ENCODE measurements around the gene COL4A2.
"Not testable (repeated sequence)": the region's sequence is repeated elsewhere in the genome, so short reads cannot be mapped to it uniquely, and the experiment has no call there.

Gene COL4A2

DNA sequence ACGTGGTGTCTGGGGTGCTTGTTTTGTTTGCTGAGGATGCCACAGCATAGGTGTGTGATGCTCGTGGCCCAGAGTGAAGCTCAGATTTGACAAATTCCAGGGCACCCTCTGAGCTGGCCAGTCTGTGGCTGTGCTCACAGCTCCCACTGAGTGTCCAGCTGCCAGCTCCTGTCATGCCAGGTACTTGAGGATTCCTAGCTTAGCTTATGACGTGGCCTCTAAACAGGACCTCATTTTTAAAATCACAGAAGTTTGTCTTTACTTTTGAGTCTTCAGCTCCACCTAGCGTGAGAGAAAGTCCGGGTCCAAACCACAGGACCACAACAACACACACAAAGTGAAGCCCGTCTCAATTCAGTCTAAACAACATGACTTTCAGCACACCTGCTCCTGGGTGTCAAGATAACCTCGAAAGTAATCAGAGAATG is 137.2 kb downstream of the COL4A2 start:
- peak; percentile 62 for DNase-seq

DNA sequence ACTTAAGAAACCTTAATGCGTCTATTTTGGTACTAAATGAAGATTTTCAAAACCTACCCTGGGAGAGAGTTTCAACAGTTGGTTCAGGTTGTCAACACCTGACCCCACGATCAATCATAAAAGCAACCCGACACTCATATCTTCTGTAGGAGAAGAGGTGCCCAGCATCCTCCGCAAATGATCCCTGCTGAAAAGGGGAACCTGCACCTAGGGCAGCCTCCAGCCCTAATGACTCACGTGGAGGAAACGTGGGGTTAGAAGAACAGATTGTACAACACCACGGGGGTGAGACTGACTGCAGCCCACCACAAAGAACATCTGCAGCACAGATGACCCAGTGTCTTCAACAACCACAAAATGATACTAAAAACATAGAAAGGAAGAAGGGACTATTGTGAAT is 138.1 kb downstream of the COL4A2 start:
- no peak for DNase-seq

DNA sequence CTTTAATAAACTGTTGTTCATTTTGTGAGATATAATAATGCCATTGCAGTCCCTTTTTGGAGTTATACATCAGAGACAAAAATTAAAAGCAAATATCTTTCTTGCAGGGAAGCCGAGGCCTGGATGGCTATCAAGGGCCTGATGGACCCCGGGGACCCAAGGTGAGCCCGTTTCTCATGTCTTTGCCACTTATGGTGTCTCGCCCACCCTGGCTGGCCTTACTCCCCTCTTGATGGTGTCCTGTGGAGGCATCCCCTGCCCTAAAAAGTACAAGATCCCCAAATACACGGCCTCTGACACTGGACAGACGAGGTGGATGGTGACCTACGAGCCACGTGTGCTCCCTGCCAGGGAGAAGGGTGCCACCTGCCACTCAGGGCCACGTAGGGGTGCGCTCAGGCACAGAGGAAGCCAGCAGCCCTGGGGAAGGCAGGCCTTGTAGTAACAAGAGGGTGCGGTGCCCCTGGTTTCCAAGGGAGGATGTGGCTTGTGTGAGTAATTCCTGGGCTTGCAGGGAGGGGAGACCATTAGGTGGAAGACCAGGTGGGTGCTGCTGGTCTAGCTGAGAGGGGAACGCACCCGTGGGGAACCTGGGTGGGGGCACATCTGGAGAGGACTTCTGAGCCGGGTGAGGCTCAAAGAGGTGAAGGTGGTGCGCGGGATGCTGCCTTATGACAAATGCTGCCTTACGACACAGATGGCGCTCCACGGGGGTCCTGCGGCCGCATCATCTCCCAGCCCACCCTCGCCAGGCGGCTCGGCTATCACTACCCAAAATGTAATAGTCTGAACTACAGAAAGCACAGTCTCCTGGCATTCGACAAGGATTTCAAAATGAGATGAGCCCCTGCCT is 138.9 kb downstream of the COL4A2 start:
- no peak for DNase-seq

DNA sequence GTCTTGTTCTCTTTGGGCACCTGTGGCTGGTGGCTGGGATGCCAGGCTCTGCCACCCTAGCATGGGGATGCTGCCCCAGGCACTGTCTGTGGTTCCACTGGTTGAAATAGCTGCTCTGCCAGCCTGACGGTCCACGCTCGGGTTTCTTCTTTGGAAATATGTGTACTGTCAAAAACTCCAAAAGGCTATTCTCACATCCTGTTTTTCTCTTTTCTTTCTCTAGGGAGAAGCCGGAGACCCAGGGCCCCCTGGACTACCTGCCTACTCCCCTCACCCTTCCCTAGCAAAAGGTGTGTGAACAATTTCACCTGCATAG is 139.4 kb downstream of the COL4A2 start:
- no peak for DNase-seq

DNA sequence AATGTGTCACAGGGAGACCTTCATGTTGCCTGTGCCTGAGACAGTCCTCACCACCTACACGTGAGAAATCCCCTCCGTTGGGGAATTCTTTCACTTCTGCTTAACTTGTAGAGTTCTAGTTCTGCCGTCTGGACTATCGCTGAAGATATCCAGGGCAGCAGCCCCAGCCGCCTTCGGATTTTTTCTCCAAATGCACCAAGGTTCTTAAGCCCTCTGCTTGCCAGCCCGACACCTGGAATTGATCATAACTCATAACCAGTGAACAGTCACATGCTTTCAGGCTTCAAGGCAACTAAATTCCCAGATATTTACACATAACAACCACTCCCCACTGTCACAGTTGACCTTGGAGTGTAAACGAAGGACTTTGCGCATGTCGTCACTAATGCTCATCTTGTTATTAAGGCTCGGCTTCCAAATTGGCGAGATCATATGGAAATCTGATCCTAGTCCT is 140.0 kb downstream of the COL4A2 start:
- no peak for DNase-seq

DNA sequence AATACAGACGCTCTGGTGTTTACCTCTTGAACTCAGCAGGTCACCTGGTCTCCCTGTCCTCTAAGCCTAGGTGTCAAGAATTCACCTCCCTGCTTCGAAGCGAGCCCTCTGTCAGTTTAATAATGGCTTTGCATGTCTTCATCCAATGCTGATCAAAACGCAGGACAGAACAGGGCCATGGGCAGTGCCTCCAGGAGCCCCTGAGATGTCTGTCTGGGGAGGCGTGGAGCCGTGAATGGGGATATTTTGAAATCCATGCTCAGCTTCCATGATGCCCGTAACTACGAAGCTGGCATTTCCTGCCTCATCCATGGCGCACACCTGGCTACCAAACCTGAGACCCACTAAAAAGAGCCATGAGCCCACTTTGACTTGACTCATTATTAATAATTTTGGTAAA is 140.7 kb downstream of the COL4A2 start:
- no peak for DNase-seq

DNA sequence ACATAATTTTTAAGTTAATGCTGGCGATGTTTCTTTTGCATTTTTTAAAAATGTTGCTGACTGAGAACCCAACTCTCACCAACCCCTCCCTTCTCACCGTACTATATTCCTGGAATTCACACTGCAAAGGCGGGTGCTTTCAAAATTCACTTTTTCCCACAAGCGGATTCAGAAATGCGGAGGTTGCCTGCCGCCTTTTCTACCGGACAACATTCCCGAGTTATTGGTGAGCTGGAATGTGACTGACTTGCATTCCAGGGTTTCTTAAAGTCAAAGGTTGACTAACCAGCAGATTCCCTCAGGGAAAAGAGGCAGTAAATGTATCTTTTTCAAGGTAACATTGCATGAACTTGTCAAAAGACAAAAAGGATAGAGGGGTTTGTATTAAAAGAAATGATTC is 141.1 kb downstream of the COL4A2 start:
- no peak for DNase-seq

DNA sequence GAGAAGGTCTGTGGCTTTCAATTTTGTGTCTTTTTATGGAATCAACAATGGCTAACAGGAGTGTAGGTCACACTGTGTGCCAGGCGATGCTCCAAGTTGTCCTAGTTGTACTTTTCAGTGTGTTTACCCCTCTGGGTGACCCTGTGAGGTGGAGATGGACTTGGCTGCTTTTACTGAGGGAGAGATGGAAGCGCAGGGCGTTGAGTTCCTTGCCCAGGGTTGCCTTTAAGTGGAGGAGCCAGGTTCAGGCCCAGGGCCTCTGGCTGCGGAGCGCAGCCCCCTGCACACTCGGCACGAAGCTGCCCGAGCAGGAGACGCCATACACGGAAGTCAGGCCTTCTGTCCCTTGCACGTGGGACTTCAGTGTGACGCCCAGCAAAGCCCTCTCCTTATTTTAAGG is 141.6 kb downstream of the COL4A2 start:
- DNase-seq = no peak

DNA sequence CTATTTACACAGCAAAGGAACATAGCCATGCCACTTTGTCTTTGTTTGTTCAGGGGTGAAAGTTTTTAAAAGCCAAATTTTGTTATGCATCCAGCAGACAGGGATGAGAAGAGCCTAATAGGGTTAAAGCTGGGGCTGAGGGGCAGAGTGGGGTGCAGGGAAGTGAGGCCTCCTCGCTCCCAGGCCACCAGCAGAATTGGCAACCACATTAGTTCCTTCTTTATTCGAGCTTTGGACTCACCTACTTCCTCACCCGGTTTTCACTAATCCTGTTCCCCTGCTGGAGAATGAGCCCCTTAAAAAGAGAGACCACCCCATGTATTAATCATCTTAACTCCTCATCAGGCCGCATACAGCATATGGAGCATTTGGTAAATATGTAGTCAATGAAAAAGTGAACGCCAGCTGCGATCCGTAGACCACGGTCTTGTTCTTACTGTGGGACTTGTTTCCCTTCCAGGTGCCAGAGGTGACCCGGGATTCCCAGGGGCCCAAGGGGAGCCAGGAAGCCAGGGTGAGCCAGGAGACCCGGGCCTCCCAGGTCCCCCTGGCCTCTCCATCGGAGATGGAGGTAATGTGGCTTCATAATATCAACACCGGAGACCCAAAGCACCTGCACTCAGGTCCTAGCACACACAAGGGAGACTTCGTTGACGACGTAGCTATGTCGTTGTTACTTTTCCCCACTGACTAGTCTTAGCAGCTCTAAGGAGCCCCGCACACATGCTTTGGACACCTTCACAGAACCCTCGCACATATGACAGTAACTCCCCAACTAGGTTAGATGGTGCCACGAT is 142.3 kb downstream of the COL4A2 start:
- no peak for DNase-seq

DNA sequence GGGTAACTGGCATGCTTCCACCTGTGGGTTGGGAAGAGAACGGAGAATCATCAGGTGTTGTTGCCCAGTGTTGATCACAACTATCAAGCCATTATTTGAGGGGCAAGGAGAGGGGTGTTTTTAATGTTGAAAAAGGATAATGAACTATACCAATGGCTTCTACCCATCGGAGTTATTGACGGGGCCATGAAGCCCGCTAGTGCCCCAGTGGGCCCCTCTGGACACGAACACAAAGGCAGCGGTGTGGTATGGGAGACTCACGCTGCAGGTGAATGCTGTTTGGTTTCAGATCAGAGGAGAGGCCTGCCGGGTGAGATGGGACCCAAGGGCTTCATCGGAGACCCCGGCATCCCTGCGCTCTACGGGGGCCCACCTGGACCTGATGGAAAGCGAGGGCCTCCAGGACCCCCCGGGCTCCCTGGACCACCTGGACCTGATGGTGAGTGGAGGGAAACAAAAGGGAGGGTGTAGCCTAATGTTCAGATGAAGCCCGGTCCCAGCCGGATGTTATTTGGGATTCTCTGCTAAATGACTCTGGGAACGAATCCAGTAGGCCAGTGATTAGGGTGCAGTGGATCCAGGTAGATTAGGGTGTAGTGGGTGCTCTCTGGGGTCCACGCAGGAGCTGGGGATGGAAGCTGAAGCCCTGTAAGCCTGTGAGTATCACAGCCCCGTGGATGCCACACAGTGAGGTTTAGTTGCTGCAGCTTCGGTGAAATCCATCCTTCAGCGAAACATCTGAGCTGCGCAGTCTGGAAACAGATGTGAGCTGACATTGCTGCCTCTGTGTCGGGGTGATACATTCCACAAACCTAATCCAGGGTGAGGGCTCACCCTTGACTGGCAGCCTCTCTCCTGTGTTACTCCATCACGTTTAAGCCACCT is 143.2 kb downstream of the COL4A2 start:
- DNase-seq = no peak

DNA sequence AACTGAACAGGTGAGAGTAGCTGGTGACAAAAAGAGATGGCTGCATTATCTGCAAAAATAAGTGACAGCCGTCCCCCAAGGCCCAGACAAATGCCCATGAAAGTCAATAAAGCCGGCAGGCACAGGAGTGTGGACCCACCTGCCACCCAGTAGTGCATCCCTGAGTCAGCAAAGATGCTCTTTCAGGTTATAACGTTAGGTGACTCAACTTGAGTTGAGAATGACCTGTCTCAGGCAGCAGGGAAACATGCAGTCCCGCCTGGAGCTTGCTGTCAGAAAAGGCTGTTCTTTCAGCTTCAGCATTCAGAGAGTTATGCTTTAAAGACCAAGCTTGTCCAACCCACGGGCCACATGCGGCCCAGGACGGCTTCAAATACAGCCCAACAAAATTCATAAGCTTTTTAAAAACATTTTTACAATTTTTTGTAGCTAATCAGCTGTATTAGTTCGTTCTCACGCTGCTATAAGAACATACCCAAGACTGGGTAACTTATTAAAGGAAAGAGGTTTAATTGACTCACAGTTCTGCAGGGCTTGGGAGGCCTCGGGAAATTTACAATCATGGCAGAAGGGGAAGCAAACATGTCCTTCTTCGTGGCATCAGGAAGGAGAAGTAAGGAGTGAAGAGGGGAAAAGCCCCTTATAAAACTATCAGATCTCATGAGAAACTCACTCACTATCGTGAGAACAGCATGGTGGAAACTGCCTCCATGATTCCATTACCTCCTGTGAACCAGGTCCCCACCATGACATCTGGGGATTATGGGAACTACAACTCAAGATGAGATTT is 144.1 kb downstream of the COL4A2 start:
- no peak for DNase-seq

DNA sequence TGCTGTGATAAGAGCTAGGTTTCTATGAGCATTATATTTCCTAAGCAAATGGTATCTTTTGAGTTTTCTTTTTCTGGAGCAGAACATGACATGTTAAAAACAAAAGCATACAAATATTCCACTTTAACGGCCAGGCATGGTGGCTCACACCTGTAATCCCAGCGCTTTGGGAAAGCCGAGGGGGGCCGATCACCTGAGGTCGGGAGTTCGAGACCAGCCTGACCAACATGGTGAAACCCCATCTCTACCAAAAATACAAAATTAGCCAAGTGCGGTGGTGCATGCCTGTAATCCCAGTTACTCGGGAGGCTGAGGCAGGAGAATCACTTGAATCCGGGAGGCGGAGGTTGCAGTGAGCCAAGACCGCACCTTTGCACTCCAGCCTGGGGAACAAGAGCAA is 146.0 kb downstream of the COL4A2 start:
- DNase-seq = not testable (repeated sequence)

DNA sequence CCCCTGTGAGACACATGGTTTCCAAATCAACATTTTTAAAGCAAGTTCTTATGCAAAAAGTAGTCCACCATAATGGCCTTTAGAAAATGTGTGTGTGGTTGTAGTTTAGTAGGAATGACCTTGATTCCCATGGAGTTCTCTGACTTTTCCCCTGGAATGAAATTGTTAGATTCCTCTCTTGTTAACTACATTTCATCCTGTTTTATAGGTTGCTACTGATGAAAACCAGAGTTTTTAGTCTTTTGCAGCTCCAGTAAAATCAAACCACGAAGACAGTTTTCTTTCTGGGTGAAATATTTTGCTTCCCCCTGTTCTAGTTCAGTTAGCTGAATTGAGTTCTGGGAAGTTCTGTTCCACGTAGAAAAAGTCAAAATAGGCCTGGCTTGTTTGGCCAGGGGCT is 146.7 kb downstream of the COL4A2 start:
- DNase-seq = no peak

DNA sequence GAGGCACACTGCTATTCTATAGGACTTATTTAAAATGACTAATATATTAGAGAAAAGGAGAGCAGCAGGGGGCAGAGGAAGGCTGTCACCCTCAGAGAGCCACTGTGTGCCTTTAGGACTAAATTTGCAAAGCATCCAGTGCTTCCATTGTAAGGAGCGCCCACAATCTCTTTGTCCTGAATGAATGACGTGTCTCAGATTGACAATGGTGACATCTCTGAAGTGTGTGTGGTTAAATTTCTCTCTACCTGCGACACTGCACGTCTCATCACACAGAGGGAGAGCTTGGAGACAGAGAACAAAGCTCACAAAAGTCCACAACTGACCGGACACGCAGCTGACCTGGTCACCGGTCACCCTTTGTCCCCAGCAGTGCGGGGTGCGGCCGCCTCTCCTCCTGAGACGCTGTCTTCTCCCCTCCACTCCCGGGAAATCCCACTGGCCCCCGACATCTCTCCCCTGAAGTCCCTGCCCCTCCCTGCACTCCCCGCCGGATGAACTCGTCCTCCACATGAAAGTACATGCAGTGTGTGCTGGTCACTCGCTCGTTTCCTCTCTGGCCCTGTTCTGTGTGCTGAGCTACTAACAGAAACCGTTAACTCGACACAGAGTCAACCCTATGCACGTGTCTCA is 147.3 kb downstream of the COL4A2 start:
- DNase-seq = no peak

DNA sequence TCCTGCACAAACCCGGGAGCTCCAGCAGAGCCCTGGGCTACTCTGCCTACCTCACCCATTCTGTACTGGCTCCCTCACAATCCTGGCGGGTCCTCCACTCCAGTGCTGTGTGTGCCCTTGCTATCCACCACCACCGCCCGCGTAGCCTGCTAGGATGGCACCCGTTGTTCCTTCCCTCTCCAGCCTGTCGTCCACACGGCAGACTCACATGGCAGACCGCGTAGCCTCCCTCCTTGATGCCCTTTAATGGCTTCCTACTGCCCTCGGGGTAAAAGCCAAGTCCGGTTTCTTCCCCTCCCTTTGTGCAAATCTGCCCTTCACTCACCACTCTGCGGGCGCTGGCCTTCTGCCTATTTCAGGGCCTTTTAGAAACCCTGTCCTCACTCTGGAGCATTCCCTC is 147.9 kb downstream of the COL4A2 start:
- no peak for DNase-seq

DNA sequence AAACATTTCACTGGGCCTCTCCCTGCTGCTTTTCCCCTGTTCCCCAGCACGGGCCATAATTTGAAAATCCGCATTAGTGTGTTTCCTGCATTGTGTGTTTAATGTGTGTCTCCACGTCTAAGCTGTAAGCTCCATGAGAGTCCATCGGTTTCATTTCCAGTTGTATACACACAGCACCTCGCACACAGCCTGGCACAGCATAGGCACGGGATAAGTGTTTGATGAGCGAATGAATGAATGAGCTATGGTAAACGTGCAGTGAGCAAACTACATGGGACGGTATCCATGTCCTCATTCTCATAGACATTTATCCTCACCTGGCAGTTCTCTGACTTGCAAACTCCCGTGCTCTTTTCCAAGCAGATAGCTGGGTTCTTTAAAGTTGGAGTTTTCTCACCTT is 148.4 kb downstream of the COL4A2 start:
- DNase-seq = no peak

DNA sequence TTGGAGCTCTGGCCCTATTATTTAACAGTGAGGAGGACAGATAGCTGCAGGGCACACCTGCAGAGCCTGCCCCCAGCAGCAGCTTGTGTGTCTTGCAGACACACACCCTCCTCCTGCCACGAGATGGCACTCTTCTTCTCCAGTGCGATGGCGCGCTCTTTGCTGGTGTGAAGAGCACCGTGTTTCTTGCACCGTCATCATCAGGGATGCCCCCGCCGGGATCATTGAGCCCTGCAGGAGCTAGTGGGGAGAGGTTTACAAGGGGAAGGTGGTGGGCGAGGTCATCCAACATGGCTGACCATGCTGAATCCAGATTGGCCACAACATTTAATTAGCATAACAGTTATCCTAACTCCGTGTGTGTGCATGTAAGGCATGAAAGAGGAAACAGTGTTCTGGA is 148.9 kb downstream of the COL4A2 start:
- peak; percentile 79 for DNase-seq

DNA sequence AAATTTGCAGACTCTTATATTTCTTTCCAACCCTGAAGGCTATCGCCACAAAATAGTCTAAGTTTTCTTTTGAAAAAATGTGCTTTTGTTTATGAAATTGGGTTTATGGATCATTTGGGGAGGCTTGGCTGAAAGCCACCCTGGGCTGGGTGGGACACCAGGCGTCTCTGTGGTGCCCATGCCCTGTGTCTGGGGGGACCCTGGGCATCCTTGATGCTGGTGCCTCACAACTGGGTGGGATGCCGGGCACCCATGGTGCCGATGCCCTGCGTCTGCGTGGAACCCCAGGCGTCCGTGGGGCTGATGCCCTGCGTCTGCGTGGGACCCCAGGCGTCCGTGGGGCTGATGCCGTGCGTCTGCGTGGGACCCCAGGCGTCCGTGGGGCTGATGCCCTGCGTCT is 149.5 kb downstream of the COL4A2 start:
- no peak for DNase-seq

DNA sequence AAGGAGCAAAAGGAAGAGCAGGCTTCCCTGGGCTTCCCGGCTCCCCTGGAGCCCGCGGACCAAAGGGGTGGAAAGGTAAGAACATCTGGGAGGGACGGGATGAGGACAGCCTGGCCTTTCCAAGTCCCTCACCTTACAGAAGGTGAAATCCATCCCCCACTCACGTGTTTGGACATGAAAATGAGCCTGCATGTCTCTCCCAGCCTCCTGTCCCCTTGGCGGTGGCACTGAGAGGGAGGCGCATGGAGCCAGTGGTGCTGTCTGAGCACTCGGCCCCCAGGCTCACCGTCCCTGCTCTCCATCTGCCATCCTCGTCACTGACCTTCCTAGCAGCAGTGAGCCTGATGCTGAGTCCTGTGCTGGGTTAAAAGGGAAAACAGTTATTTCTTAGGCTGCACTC is 150.3 kb downstream of the COL4A2 start:
- DNase-seq = no peak

DNA sequence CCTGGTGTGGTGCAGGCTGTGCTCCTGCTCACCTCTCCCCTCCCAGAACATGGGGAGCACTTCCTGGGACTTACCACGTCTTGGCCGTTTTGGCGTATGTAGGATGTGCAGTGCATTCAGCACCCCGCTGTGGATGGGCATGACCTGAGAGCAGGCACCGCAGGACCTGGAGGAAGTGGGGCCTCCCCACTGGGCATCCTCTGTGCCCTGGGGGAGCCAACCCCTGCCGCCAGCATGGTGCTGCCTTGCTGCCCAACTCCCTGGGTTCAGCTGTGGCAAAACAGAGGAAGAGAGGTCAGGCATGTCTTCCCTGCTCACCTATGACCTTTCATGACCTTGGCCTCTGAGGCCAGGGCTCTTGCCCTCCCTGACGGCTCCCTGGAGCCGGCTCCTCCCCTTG is 150.9 kb downstream of the COL4A2 start:
- no peak for DNase-seq

DNA sequence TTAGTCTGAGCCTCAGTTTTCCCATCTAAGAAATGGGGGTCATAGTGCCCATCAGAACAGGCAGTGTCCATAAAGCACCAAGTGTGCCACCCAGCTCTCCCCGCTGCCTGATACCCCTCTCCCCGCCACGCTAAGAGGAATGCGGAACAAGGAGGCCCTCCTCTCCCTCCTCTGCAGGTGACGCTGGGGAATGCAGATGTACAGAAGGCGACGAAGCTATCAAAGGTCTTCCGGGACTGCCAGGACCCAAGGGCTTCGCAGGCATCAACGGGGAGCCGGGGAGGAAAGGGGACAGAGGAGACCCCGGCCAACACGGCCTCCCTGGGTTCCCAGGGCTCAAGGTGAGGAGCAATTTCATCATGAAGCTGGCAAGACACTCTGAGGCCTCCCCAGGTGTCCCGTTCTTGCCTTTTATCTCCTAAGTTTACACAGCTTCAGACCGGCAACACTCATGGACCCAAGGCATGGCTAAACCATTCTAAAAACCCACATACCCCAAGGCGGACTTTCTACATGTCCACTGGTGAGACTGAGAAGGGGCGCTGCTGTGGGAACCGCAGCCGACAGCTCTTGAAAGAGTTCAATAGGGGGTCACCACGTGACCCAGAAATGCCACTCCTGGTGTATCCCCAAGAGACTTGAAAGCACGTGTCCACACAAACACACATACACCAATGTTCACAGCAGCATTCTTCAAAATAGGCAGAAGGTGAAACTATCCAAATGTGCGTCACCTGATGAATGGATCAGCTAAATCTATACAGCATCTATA is 151.7 kb downstream of the COL4A2 start:
- no peak for DNase-seq
